ENCODE measurements around the gene FAM120B.

Gene FAM120B

DNA sequence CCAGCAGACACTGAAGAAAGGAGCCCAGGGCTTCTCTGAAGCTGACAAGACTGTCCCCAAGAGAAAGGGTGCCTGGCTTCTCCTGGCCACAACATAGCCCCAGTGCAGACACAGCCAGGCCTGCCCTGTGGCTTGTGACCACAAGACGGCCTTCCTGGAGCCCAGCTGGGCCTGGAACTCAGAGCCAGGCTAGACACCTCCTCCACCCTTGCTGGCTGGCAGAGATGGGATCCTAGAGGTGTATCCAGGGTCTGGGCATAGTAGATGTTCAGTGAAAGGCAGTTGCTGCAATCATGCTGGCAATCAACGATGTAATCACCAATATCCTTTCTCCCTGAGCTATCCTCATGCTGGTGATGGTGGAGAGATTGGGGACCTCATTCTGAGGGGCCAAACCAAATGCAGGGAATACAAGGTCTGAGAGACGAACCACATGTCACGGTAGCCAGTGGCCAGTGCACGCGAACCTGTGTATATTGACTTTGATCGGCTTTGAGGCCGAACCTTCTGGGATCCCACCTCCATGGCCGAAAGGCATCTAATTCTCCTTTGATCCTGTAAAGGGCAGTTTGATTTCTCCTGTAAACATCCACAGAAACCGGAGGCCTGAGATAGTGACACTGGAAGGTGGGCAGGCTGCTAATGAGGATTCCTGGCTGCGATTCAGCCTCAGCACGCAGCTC lies 131.3 kb downstream of the FAM120B start:
- in situ Hi-C loops (cut with MboI; ENCODE audit: low sequenced_read_pairs), result no loop called here

- in situ Hi-C loops (cut with MboI; ENCODE audit: low sequenced_read_pairs), result no loop called here
Measured at GRCh38 chr6:170438402-170438753, 131.8 kb downstream of the FAM120B start.

DNA sequence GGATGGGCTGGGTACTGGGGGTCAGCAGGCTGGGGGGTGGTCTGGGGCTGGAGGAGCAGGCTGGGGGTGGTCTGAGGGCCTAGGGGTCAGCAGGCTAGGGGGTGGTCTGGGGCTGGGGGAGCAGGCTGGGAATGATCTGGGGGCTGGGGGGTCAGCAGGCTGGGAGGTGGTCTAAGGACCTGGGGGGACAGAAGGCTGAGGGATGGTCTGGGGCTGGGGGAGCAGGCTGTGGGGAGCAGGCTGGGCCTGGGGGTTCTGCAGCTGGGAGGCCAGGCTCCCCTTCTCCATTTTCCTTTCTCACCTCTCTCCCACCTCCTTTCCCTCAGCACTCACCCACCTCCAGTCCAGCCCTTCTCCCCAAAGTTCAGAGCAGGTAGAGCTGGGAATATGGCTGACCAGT lies 132.3 kb downstream of the FAM120B start:
- in situ Hi-C loops (cut with MboI; ENCODE audit: low sequenced_read_pairs), result no loop called here

GRCh38 chr6:170439366-170440361 lies 133.1 kb downstream of the FAM120B start:
- in situ Hi-C loops (cut with MboI; ENCODE audit: low sequenced_read_pairs), result no loop called here

- in situ Hi-C loops (cut with MboI; ENCODE audit: low sequenced_read_pairs), result no loop called here
Measured at GRCh38 chr6:170440437-170440836, 133.9 kb downstream of the FAM120B start.

DNA sequence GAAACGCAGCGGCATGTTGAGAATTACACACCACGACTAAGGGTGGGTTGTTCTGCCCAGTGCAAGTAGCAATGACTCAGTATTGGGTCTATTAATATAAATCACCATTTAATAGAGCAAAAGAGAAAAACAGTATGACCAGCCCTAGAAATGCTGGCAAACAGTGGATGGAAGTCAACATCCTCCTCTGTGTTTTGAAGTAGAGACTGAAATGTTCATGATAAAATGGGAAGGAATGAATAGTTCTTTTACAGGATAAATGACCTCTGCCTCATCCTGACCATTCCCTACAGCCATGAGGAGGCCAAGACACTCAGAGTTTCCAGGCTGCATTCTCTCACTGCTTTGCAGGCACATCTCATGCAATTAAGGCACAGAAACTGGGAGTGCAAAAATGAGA lies 134.8 kb downstream of the FAM120B start:
- in situ Hi-C loops (cut with MboI; ENCODE audit: low sequenced_read_pairs), result no loop called here

DNA sequence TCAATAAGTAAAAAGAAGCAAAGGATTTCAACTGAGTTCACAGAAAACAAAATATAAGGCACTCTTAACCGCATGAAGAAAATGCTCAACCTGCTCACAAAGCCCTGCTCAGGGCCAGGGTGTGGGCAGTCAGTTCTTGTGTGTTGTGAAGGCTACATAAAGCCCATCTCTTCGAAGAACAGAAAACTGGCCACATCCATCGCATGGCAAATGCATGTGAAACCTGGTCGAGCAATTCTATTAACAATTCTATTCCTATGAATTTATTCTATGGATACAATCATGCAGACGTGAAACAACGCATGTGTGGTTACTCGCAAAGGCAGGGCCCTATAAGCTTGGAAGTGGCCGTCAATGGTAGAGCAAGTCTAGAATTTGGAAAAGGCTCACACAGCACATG lies 136.0 kb downstream of the FAM120B start:
- in situ Hi-C loops (cut with MboI; ENCODE audit: low sequenced_read_pairs), result no loop called here

GRCh38 chr6:170443151-170443662 lies 136.6 kb downstream of the FAM120B start:
- in situ Hi-C loops (cut with MboI; ENCODE audit: low sequenced_read_pairs), result no loop called here

DNA sequence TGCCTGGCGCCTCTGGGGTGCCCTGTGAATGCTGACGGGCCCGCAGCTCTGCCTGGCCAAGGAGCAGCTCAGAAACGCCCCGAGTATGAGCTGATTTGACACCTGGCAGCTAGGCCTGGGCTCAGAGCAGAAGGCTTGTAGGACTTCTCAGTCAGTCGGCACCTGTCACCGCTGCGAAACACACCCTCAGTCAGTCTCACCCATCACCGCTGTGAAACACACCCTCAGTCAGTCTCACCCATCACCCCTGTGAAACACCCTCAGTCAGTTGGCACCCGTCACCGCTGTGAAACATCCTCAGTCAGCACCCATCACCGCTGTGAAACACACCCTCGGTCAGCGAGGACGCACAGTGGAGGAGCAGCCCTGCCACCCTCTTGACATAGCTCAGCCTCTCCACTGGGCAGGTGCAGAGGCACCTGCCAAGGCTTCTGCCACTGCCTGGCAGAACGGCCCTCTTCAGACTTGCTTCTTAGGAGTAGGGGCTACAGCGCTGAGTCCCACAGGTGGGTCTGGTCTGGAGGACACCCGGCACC lies 137.6 kb downstream of the FAM120B start:
- in situ Hi-C loops (cut with MboI; ENCODE audit: low sequenced_read_pairs), result no loop called here

GRCh38 chr6:170444811-170445211 lies 138.3 kb downstream of the FAM120B start:
- in situ Hi-C loops (cut with MboI; ENCODE audit: low sequenced_read_pairs), result no loop called here

- in situ Hi-C loops (cut with MboI; ENCODE audit: low sequenced_read_pairs), result no loop called here
Measured at GRCh38 chr6:170445487-170445886, 138.9 kb downstream of the FAM120B start.

- in situ Hi-C loops (cut with MboI; ENCODE audit: low sequenced_read_pairs), result no loop called here
Measured at GRCh38 chr6:170445971-170446370, 139.4 kb downstream of the FAM120B start.

GRCh38 chr6:170446841-170447560 lies 140.4 kb downstream of the FAM120B start:
- in situ Hi-C loops (cut with MboI; ENCODE audit: low sequenced_read_pairs), result no loop called here

DNA sequence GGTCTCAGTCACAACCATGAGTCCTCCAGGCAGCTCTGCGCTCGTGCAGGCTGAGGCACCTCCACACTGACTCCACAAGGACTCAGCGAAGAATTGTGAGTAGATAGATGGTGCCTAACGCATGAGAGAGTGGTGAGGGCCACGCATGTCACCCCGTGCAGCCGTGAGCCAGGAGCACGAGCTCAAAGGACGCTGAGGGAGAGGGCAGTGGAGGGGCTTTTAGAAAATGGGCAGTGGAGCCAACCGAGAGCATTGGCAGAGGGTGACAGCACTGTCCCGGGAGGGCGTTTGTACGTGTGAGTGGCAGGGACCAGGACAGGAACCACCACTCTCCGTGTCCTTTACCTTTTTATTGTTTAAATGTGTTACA lies 141.0 kb downstream of the FAM120B start:
- in situ Hi-C loops (cut with MboI; ENCODE audit: low sequenced_read_pairs), result no loop called here

- in situ Hi-C loops (cut with MboI; ENCODE audit: low sequenced_read_pairs), result no loop called here
Measured at GRCh38 chr6:170448317-170448716, 141.8 kb downstream of the FAM120B start.

DNA sequence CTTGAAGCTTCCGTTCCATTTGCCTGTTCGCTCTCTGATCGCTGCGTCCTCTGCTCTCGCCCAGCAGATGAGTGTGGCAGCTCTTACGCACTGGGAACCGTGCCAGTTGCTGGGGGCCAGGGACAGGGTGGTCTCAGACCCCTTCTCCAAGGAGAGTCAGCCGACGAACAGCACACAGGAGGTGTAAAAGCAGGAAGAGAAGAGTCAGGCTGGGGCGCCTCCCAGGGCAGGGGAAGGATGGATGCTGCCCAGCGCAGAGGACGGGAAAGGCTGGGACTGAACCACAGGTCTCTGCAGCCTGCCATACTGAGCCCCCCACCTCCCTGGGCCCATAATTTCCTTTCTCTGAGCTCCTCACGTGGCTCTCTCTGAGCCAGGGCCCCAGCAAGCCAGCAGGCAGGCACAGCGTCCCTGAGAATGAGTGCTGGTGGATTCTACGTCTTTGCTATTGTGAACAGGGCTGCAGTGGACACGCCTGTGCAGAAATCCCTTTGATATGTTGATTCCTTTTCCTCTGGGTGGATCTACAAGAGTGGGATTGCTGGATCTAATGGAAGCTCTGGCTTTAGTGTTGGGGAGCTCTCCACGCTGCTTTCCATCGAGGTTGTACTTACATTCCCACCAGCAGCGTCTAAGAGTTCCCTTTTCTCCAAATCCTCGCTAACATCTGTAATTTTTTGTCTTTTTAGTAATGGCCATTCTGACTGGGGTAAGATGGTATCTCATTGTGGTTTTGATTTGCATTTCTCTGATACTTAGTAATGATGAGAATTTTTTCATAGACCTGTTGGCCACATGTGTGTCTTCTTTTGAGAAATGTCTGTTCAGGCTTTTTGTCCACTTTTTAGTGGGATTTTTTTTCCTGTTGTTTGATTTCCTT lies 142.4 kb downstream of the FAM120B start:
- in situ Hi-C loops (cut with MboI; ENCODE audit: low sequenced_read_pairs), result no loop called here

DNA sequence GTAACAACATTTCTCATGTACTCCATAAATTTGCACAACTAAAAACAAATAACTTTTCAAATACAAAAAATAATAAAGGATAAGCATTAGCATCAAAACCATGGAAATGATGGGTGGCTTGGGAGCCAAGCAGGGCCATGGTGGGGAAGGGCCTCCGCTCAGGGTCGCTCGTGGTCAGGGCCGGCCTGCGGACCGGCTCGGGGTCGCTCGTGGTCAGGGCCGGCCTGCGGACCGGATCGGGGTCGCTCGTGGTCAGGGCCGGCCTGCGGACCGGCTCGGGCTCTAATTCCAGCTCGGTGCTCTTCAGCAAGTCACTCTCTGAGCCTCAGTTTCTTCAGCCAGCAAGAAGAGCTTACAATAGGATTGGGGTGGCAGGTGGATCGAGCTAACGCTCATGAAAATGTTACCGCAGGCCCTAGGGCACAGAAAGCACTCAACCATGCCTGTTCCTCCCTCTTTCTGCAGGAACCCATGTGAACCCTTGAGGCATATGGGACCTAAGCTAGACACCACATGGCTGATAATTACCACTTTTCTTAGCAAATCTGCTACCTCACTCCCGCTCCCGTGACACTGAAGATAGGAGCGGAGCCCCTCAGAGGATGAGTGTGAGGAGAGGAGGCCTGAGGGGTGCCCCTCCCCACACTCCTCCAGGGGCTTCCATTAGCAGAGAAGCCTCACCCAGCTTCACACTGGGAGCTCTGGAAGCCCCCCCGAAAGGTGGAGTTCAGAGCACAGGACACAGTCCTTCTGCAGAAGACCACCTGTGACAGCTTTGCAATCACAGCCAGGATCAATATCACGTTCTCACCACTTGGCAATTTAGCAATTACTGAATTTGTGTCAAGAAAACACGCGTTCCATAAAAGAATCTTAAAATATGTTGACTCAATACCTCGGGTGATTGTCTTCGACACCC lies 143.5 kb downstream of the FAM120B start:
- in situ Hi-C loops (cut with MboI; ENCODE audit: low sequenced_read_pairs), result no loop called here

DNA sequence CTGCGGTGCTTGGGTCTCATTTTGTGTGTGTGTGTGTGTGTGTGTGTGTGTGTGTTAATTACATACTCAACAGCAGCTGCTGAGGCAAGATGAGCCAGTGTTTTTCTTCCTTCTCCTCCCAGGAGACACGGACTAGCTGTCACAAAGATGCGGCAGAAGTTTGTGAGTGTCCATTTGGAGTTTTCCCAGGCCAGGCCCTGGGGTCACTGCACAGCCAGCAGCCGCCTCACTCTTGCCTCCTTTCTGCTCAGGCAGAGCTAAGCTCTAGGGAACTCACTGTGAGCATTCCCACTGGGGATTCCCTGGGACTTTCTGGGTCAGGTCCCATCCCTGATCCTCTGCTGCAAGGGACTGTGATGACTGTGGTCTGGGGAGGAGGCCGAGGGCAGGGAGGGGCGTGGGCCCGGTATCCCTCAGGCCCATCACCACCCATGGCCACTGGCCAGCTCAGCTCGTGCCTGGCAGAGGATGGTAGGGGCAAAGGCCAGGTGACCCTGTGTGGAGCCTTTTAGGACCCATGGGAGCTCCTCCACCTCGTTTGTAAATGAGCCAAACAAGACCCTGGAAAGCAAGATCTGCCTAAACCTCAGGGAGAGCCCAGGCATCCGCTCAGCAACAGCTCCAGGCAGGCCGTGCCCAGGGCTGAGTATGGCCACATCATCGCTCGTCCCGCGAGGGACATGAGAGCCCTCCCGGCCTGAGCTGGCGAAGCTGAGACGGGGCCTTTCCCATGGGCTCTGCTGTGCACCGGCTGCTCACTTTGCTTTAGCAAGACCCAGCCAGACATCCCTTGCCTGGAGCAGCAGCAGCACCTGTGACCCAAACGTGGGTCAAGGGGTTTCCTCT lies 144.6 kb downstream of the FAM120B start:
- in situ Hi-C loops (cut with MboI; ENCODE audit: low sequenced_read_pairs), result no loop called here
